Measurements from ENCODE around the gene IGSF21. TPM values are rescaled to one million over a fixed set of nuclear protein-coding genes. Genes with fewer than 3 reads are reported as not detected.

The IGSF21 gene
- total RNA-seq, 1 donor = not detected

GRCh38 chr1:18300376-18300775 is 192.8 kb downstream of the IGSF21 start:
- Histone ChIP-seq H3K4me2 (ENCODE audit: insufficient read depth, low read length) (no peak overlapping the region), H3K27me3 (ENCODE audit: insufficient read depth, low read length) (no peaks in the 10 kb centered on the region), H3K79me2 (ENCODE audit: insufficient read depth, low read length) (no peaks in the 10 kb centered on the region), H4K20me1 (ENCODE audit: insufficient read depth, low read length) (no peaks in the 10 kb centered on the region), H3K36me3 (ENCODE audit: insufficient read depth, low read length) (no peaks in the 10 kb centered on the region), H3K9me3 (ENCODE audit: low read depth, low read length) (no peaks in the 10 kb centered on the region), H3K4me3 (ENCODE audit: insufficient read depth, low read length) (no peak overlapping the region), H3K4me1 (ENCODE audit: insufficient read depth, low read length) (no peaks in the 10 kb centered on the region), H3K27ac (ENCODE audit: low read depth, low read length) (no peak overlapping the region), H2AFZ (ENCODE audit: low read length) (no peak overlapping the region)
- no peak for DNase-seq (ENCODE audit: insufficient read length, low spot score, missing footprints)
- TF ChIP-seq, protein P1, sequence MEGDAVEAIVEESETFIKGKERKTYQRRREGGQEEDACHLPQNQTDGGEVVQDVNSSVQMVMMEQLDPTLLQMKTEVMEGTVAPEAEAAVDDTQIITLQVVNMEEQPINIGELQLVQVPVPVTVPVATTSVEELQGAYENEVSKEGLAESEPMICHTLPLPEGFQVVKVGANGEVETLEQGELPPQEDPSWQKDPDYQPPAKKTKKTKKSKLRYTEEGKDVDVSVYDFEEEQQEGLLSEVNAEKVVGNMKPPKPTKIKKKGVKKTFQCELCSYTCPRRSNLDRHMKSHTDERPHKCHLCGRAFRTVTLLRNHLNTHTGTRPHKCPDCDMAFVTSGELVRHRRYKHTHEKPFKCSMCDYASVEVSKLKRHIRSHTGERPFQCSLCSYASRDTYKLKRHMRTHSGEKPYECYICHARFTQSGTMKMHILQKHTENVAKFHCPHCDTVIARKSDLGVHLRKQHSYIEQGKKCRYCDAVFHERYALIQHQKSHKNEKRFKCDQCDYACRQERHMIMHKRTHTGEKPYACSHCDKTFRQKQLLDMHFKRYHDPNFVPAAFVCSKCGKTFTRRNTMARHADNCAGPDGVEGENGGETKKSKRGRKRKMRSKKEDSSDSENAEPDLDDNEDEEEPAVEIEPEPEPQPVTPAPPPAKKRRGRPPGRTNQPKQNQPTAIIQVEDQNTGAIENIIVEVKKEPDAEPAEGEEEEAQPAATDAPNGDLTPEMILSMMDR (IDR thresholded peaks at IDR 0.05; ENCODE audit: extremely low read depth, low read depth, low read length) = no peak

GRCh38 chr1:18302788-18303413 is 195.3 kb downstream of the IGSF21 start:
- no peaks in the 10 kb centered on the region for H3K36me3 ChIP-seq (ENCODE audit: insufficient read depth, low read length)
- no peak overlapping the region for H3K4me3 ChIP-seq (ENCODE audit: insufficient read depth, low read length)
- no peaks in the 10 kb centered on the region for H3K9me3 ChIP-seq (ENCODE audit: low read depth, low read length)
- no peak overlapping the region for H3K4me2 ChIP-seq (ENCODE audit: insufficient read depth, low read length)
- TF ChIP-seq, protein P1 (IDR thresholded peaks at IDR 0.05; ENCODE audit: extremely low read depth, low read depth, low read length) = no peak
- H3K27ac ChIP-seq (ENCODE audit: low read depth, low read length) = no peak overlapping the region
- DNase-seq (ENCODE audit: insufficient read length, low spot score, missing footprints) = peak; percentile 25
- H2AFZ ChIP-seq (ENCODE audit: low read length) = no peak overlapping the region
- no peaks in the 10 kb centered on the region for H3K79me2 ChIP-seq (ENCODE audit: insufficient read depth, low read length)
- H3K4me1 ChIP-seq (ENCODE audit: insufficient read depth, low read length) = no peaks in the 10 kb centered on the region
- H3K27me3 ChIP-seq (ENCODE audit: insufficient read depth, low read length) = no peaks in the 10 kb centered on the region
- H4K20me1 ChIP-seq (ENCODE audit: insufficient read depth, low read length) = no peaks in the 10 kb centered on the region

- TF ChIP-seq, protein P1 (IDR thresholded peaks at IDR 0.05; ENCODE audit: extremely low read depth, low read depth, low read length) = no peak
- peak; percentile 11 for DNase-seq (ENCODE audit: insufficient read length, low spot score, missing footprints)
- Histone ChIP-seq H3K4me3 (ENCODE audit: insufficient read depth, low read length) (no peak overlapping the region), H3K36me3 (ENCODE audit: insufficient read depth, low read length) (no peaks in the 10 kb centered on the region), H3K27me3 (ENCODE audit: insufficient read depth, low read length) (no peaks in the 10 kb centered on the region), H3K9me3 (ENCODE audit: low read depth, low read length) (no peaks in the 10 kb centered on the region), H4K20me1 (ENCODE audit: insufficient read depth, low read length) (no peaks in the 10 kb centered on the region), H2AFZ (ENCODE audit: low read length) (no peak overlapping the region), H3K4me2 (ENCODE audit: insufficient read depth, low read length) (no peak overlapping the region), H3K4me1 (ENCODE audit: insufficient read depth, low read length) (no peaks in the 10 kb centered on the region), H3K27ac (ENCODE audit: low read depth, low read length) (no peak overlapping the region), H3K79me2 (ENCODE audit: insufficient read depth, low read length) (no peaks in the 10 kb centered on the region)
Observed at GRCh38 chr1:18304151-18304869, 196.7 kb downstream of the IGSF21 start.

DNA sequence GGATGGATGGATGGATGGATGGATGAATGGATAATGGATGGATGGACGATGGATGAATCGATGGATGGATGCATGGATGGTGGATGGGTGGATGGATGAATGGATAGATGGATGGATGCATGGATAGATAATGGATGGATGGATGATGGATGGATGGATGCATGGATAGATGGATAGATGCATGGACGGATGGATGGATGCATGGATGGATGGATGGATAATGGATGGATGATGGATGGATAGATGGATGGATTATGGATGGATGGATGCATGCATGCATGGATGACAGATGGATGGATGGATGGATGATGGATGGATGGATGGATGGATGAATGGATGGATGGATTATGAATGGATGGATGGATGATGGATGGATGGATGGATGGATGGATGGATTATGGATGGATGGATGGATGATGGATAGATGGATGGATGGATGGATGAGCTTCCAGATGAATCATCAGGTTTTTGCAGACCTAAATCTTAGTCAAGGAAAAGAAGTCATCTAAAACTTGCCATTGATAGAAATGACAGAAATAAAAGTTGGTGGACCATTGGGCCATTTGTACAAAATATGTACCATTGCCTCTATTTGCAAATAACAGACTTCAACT is 197.7 kb downstream of the IGSF21 start:
- Histone ChIP-seq H3K9me3 (ENCODE audit: low read depth, low read length) (no peaks in the 10 kb centered on the region), H3K27ac (ENCODE audit: low read depth, low read length) (no peak overlapping the region), H3K4me3 (ENCODE audit: insufficient read depth, low read length) (no peak overlapping the region), H3K4me1 (ENCODE audit: insufficient read depth, low read length) (no peaks in the 10 kb centered on the region), H3K4me2 (ENCODE audit: insufficient read depth, low read length) (no peak overlapping the region), H4K20me1 (ENCODE audit: insufficient read depth, low read length) (no peaks in the 10 kb centered on the region), H3K79me2 (ENCODE audit: insufficient read depth, low read length) (no peaks in the 10 kb centered on the region), H2AFZ (ENCODE audit: low read length) (no peak overlapping the region), H3K27me3 (ENCODE audit: insufficient read depth, low read length) (no peaks in the 10 kb centered on the region), H3K36me3 (ENCODE audit: insufficient read depth, low read length) (no peaks in the 10 kb centered on the region)
- DNase-seq (ENCODE audit: insufficient read length, low spot score, missing footprints) = peak; percentile 37
- TF ChIP-seq, protein P1 (IDR thresholded peaks at IDR 0.05; ENCODE audit: extremely low read depth, low read depth, low read length) = no peak
